ENCODE data around the gene SLC2A10.

DNA sequence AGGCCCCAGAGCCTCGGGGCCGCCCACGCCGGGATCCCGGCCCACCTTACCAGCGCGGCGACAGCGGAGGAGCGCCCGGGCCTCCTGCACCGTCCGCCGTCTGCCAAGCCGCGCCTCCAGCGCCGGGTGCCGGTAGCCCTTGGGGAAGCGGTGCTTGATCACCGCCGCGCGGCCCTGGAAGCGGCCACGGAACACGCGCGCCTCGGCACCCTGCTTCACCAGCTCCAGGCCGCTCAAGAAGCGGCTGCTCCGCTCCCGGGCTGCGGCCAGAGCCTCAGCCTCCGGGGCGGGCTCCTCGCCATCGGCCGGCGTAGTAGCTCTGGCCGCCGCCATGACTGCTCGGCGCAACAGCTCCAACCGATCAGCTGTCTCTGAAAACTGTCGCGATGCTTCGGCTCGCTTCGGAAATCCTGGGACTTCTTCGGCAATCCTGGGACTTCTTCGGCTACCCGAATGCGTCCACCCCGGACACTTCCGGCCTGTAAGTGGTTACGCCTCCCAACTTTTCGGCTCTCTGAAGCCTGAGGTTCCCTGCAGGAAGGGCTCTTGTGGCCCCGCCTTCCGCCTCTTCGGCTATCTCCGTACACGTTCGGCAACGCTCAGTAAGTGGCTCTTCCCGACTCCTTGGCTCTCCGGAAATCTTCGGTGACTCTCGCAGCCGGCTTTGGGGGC is 20.2 kb upstream of the SLC2A10 start, which contains the start of gene TP53RK:
- TF ChIP-seq, protein P1, sequence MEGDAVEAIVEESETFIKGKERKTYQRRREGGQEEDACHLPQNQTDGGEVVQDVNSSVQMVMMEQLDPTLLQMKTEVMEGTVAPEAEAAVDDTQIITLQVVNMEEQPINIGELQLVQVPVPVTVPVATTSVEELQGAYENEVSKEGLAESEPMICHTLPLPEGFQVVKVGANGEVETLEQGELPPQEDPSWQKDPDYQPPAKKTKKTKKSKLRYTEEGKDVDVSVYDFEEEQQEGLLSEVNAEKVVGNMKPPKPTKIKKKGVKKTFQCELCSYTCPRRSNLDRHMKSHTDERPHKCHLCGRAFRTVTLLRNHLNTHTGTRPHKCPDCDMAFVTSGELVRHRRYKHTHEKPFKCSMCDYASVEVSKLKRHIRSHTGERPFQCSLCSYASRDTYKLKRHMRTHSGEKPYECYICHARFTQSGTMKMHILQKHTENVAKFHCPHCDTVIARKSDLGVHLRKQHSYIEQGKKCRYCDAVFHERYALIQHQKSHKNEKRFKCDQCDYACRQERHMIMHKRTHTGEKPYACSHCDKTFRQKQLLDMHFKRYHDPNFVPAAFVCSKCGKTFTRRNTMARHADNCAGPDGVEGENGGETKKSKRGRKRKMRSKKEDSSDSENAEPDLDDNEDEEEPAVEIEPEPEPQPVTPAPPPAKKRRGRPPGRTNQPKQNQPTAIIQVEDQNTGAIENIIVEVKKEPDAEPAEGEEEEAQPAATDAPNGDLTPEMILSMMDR (IDR thresholded peaks at IDR 0.05): peak in 4 of 6 experiments; percentile 32 to 51 (median 44)
- TF ChIP-seq POLR2A (IDR thresholded peaks at IDR 0.05): peak; percentile 67 to 94
